ENCODE results near the gene NAALADL2.
"Not testable (repeated sequence)": the region's sequence is repeated elsewhere in the genome, so short reads cannot be mapped to it uniquely, and the experiment has no call there.

Gene NAALADL2

GRCh38 chr3:175163686-175164085 is 304.6 kb downstream of the NAALADL2 start:
- Histone ChIP-seq H3K9me3 (ENCODE audit: insufficient read depth, low read length) (no peaks in the 10 kb centered on the region), H3K4me2 (ENCODE audit: low read length) (no peak overlapping the region), H3K79me2 (ENCODE audit: low read length) (no peaks in the 10 kb centered on the region), H3K4me1 (ENCODE audit: low read length) (peaks cover 7% of the 10 kb centered on the region), H2AFZ (ENCODE audit: low read depth, low read length) (no peak overlapping the region), H3K27me3 (ENCODE audit: low read depth, low read length) (no peaks in the 10 kb centered on the region), H4K20me1 (ENCODE audit: insufficient read depth, low read length) (no peaks in the 10 kb centered on the region), H3K9ac (ENCODE audit: low read length) (no peak overlapping the region), H3K27ac (ENCODE audit: low read length) (no peak overlapping the region), H3K4me3 (ENCODE audit: low read length) (no peak overlapping the region), H3K36me3 (replicated peaks; ENCODE audit: low read depth, low read length) (no peaks in the 10 kb centered on the region)
- no peak for TF ChIP-seq CTCF (IDR thresholded peaks at IDR 0.05; ENCODE audit: low read depth, low read length)

GRCh38 chr3:175173117-175173516 is 314.0 kb downstream of the NAALADL2 start:
- H3K27me3 ChIP-seq (ENCODE audit: low read depth, low read length); H3K9me3 ChIP-seq (ENCODE audit: insufficient read depth, low read length); H4K20me1 ChIP-seq (ENCODE audit: insufficient read depth, low read length); H3K36me3 ChIP-seq (replicated peaks; ENCODE audit: low read depth, low read length); H3K4me2 ChIP-seq (ENCODE audit: low read length); H3K4me1 ChIP-seq (ENCODE audit: low read length); H2AFZ ChIP-seq (ENCODE audit: low read depth, low read length); H3K27ac ChIP-seq (ENCODE audit: low read length); H3K79me2 ChIP-seq (ENCODE audit: low read length); H3K9ac ChIP-seq (ENCODE audit: low read length); H3K4me3 ChIP-seq (ENCODE audit: low read length): not testable (repeated sequence)

GRCh38 chr3:175176556-175176955 is 317.4 kb downstream of the NAALADL2 start:
- no peak overlapping the region for H3K27ac ChIP-seq (ENCODE audit: low read length)
- no peaks in the 10 kb centered on the region for H3K79me2 ChIP-seq (ENCODE audit: low read length)
- no peaks in the 10 kb centered on the region for H4K20me1 ChIP-seq (ENCODE audit: insufficient read depth, low read length)
- H3K4me2 ChIP-seq (ENCODE audit: low read length) = no peak overlapping the region
- no peak overlapping the region for H2AFZ ChIP-seq (ENCODE audit: low read depth, low read length)
- H3K9ac ChIP-seq (ENCODE audit: low read length) = no peak overlapping the region
- no peaks in the 10 kb centered on the region for H3K4me1 ChIP-seq (ENCODE audit: low read length)
- no peaks in the 10 kb centered on the region for H3K36me3 ChIP-seq (replicated peaks; ENCODE audit: low read depth, low read length)
- no peak for TF ChIP-seq EZH2phosphoT487 (IDR thresholded peaks at IDR 0.05; ENCODE audit: low read depth)
- no peak for TF ChIP-seq CTCF (IDR thresholded peaks at IDR 0.05; ENCODE audit: low read depth, low read length)
- no peak overlapping the region for H3K4me3 ChIP-seq (ENCODE audit: low read length)
- no peaks in the 10 kb centered on the region for H3K27me3 ChIP-seq (ENCODE audit: low read depth, low read length)
- H3K9me3 ChIP-seq (ENCODE audit: insufficient read depth, low read length) = no peaks in the 10 kb centered on the region

GRCh38 chr3:175179055-175179454 is 319.9 kb downstream of the NAALADL2 start:
- Histone ChIP-seq H3K4me1 (ENCODE audit: low read length) (peaks cover 1% of the 10 kb centered on the region; the same call in 1 of the 2 replicates), H3K27me3 (ENCODE audit: low read depth, low read length) (no peaks in the 10 kb centered on the region), H2AFZ (ENCODE audit: low read depth, low read length) (no peak overlapping the region), H3K36me3 (replicated peaks; ENCODE audit: low read depth, low read length) (no peaks in the 10 kb centered on the region), H4K20me1 (ENCODE audit: insufficient read depth, low read length) (no peaks in the 10 kb centered on the region), H3K79me2 (ENCODE audit: low read length) (no peaks in the 10 kb centered on the region), H3K4me2 (ENCODE audit: low read length) (no peak overlapping the region), H3K27ac (ENCODE audit: low read length) (no peak overlapping the region), H3K9me3 (ENCODE audit: insufficient read depth, low read length) (no peaks in the 10 kb centered on the region), H3K4me3 (ENCODE audit: low read length) (no peak overlapping the region), H3K9ac (ENCODE audit: low read length) (no peak overlapping the region)
- TF ChIP-seq EZH2phosphoT487 (IDR thresholded peaks at IDR 0.05; ENCODE audit: low read depth) = no peak
- TF ChIP-seq CTCF (IDR thresholded peaks at IDR 0.05; ENCODE audit: low read depth, low read length) = no peak

GRCh38 chr3:175184392-175184791 is 325.3 kb downstream of the NAALADL2 start:
- no peak for TF ChIP-seq EZH2phosphoT487 (IDR thresholded peaks at IDR 0.05; ENCODE audit: low read depth)
- no peak for TF ChIP-seq CTCF (IDR thresholded peaks at IDR 0.05; ENCODE audit: low read depth, low read length)

More at GRCh38 chr3:175184392-175184791, 325.3 kb downstream of the NAALADL2 start:
- Histone ChIP-seq H3K36me3 (replicated peaks; ENCODE audit: low read depth, low read length) (no peaks in the 10 kb centered on the region), H3K4me1 (ENCODE audit: low read length) (peaks cover 11% of the 10 kb centered on the region), H3K79me2 (ENCODE audit: low read length) (no peaks in the 10 kb centered on the region), H3K4me3 (ENCODE audit: low read length) (no peak overlapping the region), H3K27ac (ENCODE audit: low read length) (no peak overlapping the region), H3K9ac (ENCODE audit: low read length) (no peak overlapping the region), H4K20me1 (ENCODE audit: insufficient read depth, low read length) (no peaks in the 10 kb centered on the region), H2AFZ (ENCODE audit: low read depth, low read length) (no peak overlapping the region), H3K9me3 (ENCODE audit: insufficient read depth, low read length) (no peaks in the 10 kb centered on the region), H3K4me2 (ENCODE audit: low read length) (peak overlapping the region; percentile 14), H3K27me3 (ENCODE audit: low read depth, low read length) (no peaks in the 10 kb centered on the region)

Measured in OCI-LY3 (cell line).